ENCODE results near the gene TMEM144. TPM values are rescaled to one million over a fixed set of nuclear protein-coding genes. Genes with fewer than 3 reads are reported as not detected.

Gene TMEM144
- total RNA-seq, 1 donor from 2014 or later, result 4.1 TPM

DNA sequence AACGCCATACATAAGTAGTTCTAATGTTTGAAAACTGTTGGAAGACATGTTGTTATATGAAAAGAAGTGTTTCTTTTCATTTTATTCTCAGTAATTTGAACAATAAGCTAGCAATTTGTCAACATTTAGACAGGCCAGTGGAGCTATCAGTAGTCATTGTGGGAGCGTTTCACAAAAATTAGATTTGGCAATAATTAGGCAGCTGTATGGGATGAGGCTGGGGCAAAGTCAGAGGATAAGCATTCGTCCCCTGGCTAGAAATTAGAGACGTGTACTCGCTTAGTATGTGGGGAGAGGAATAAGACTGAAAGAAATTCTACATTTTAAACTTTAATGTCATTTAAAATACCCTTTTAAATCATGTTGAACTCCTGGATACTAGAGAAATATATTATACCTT lies 70.6 kb downstream of the TMEM144 start:
- Histone ChIP-seq H2AFZ (replicated peaks) (no peak overlapping the region), H3K4me3 (no peak overlapping the region), H3K9me3 (ENCODE audit: low read depth) (no peaks in the 10 kb centered on the region), H3K27ac (no peak overlapping the region), H4K20me1 (ENCODE audit: low read depth) (no peaks in the 10 kb centered on the region), H3K27me3 (no peaks in the 10 kb centered on the region), H3K79me2 (ENCODE audit: low read depth) (no peaks in the 10 kb centered on the region), H3F3A (ENCODE audit: low read depth) (no peaks in the 10 kb centered on the region), H3K4me2 (no peak overlapping the region), H3K9ac (no peak overlapping the region), H3K36me3 (no peaks in the 10 kb centered on the region), H3K4me1 (no peaks in the 10 kb centered on the region)
- no peaks in the 10 kb centered on the region for H3K4me1 Mint-ChIP-seq
- TF ChIP-seq EZH2phosphoT487 (IDR thresholded peaks at IDR 0.05) (no peak), EZH2 (IDR thresholded peaks at IDR 0.05) (no peak)
- TF ChIP-seq, protein P1, sequence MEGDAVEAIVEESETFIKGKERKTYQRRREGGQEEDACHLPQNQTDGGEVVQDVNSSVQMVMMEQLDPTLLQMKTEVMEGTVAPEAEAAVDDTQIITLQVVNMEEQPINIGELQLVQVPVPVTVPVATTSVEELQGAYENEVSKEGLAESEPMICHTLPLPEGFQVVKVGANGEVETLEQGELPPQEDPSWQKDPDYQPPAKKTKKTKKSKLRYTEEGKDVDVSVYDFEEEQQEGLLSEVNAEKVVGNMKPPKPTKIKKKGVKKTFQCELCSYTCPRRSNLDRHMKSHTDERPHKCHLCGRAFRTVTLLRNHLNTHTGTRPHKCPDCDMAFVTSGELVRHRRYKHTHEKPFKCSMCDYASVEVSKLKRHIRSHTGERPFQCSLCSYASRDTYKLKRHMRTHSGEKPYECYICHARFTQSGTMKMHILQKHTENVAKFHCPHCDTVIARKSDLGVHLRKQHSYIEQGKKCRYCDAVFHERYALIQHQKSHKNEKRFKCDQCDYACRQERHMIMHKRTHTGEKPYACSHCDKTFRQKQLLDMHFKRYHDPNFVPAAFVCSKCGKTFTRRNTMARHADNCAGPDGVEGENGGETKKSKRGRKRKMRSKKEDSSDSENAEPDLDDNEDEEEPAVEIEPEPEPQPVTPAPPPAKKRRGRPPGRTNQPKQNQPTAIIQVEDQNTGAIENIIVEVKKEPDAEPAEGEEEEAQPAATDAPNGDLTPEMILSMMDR (IDR thresholded peaks at IDR 0.05), result no peak
- H3K36me3 Mint-ChIP-seq, result no peaks in the 10 kb centered on the region
- H3K4me3 Mint-ChIP-seq, result no peak overlapping the region
- no peaks in the 10 kb centered on the region for H3K9me3 Mint-ChIP-seq
- peaks cover 3% of the 10 kb centered on the region for H3K27me3 Mint-ChIP-seq (ENCODE audit: insufficient read depth, low read depth)
- no peak for DNase-seq (ENCODE audit: low spot score)
- H3K27ac Mint-ChIP-seq, result no peak overlapping the region

GRCh38 chr4:158282252-158282651 lies 72.0 kb downstream of the TMEM144 start:
- no peaks in the 10 kb centered on the region for H3K36me3 ChIP-seq
- no peaks in the 10 kb centered on the region for H3K9me3 Mint-ChIP-seq
- DNase-seq (ENCODE audit: low spot score), result no peak
- H3K4me3 Mint-ChIP-seq, result no peak overlapping the region
- no peaks in the 10 kb centered on the region for H3K79me2 ChIP-seq (ENCODE audit: low read depth)
- H3K27me3 Mint-ChIP-seq (ENCODE audit: insufficient read depth, low read depth), result peaks cover 3% of the 10 kb centered on the region
- H3K9ac ChIP-seq, result no peak overlapping the region
- no peaks in the 10 kb centered on the region for H3K27me3 ChIP-seq
- no peaks in the 10 kb centered on the region for H3K9me3 ChIP-seq (ENCODE audit: low read depth)
- no peaks in the 10 kb centered on the region for H3K4me1 ChIP-seq
- no peak overlapping the region for H3K27ac Mint-ChIP-seq
- TF ChIP-seq, protein P1 (IDR thresholded peaks at IDR 0.05), result no peak
- TF ChIP-seq EZH2 (IDR thresholded peaks at IDR 0.05), result no peak
- no peak for TF ChIP-seq EZH2phosphoT487 (IDR thresholded peaks at IDR 0.05)
- H3K4me2 ChIP-seq, result no peak overlapping the region
- no peak overlapping the region for H3K4me3 ChIP-seq
- no peaks in the 10 kb centered on the region for H3K4me1 Mint-ChIP-seq
- no peaks in the 10 kb centered on the region for H3F3A ChIP-seq (ENCODE audit: low read depth)
- no peaks in the 10 kb centered on the region for H3K36me3 Mint-ChIP-seq
- no peak overlapping the region for H3K27ac ChIP-seq
- no peak overlapping the region for H2AFZ ChIP-seq (replicated peaks)
- H4K20me1 ChIP-seq (ENCODE audit: low read depth), result no peaks in the 10 kb centered on the region

GRCh38 chr4:158285429-158286216 lies 75.3 kb downstream of the TMEM144 start:
- Histone ChIP-seq H3K9ac (no peak overlapping the region), H3K9me3 (ENCODE audit: low read depth) (no peaks in the 10 kb centered on the region), H3K4me3 (no peak overlapping the region), H3K36me3 (no peaks in the 10 kb centered on the region), H3K27ac (no peak overlapping the region), H3K27me3 (no peaks in the 10 kb centered on the region), H2AFZ (replicated peaks) (no peak overlapping the region), H3K79me2 (ENCODE audit: low read depth) (no peaks in the 10 kb centered on the region), H3K4me1 (no peaks in the 10 kb centered on the region), H4K20me1 (ENCODE audit: low read depth) (no peaks in the 10 kb centered on the region), H3K4me2 (no peak overlapping the region), H3F3A (ENCODE audit: low read depth) (no peaks in the 10 kb centered on the region)
- no peaks in the 10 kb centered on the region for H3K36me3 Mint-ChIP-seq
- H3K27me3 Mint-ChIP-seq (ENCODE audit: insufficient read depth, low read depth), result no peaks in the 10 kb centered on the region
- no peaks in the 10 kb centered on the region for H3K9me3 Mint-ChIP-seq
- H3K27ac Mint-ChIP-seq, result no peak overlapping the region
- TF ChIP-seq EZH2phosphoT487 (IDR thresholded peaks at IDR 0.05) (no peak), EZH2 (IDR thresholded peaks at IDR 0.05) (no peak)
- TF ChIP-seq, protein P1 (IDR thresholded peaks at IDR 0.05), result no peak
- no peak overlapping the region for H3K4me3 Mint-ChIP-seq
- DNase-seq (ENCODE audit: low spot score), result no peak
- H3K4me1 Mint-ChIP-seq, result no peaks in the 10 kb centered on the region

Data from neural progenitor cell (in vitro differentiated cells).